ENCODE data around the gene CALML5.

Gene CALML5

DNA sequence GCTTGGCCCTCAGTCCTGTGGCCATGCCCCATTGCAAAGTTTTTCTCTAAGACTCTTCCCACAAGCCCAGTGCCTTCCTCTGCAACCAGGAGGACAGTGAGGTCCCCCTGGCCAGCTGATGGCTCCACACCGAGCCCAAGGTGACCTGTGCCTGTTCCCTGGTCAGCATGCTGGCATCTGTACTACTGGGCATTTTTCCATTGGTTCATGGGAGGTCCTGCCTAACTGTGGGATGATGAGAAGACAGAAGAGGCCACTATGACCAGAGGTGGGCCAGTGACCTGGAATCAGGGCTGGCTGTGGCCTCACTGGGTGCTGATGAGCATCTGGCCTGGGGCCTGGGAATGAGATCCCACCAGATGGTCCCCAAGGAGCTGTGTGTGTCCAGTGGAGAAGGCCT, 45.6 kb upstream of the CALML5 start:
- TF ChIP-seq, protein P1, sequence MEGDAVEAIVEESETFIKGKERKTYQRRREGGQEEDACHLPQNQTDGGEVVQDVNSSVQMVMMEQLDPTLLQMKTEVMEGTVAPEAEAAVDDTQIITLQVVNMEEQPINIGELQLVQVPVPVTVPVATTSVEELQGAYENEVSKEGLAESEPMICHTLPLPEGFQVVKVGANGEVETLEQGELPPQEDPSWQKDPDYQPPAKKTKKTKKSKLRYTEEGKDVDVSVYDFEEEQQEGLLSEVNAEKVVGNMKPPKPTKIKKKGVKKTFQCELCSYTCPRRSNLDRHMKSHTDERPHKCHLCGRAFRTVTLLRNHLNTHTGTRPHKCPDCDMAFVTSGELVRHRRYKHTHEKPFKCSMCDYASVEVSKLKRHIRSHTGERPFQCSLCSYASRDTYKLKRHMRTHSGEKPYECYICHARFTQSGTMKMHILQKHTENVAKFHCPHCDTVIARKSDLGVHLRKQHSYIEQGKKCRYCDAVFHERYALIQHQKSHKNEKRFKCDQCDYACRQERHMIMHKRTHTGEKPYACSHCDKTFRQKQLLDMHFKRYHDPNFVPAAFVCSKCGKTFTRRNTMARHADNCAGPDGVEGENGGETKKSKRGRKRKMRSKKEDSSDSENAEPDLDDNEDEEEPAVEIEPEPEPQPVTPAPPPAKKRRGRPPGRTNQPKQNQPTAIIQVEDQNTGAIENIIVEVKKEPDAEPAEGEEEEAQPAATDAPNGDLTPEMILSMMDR (IDR thresholded peaks at IDR 0.05; ENCODE audit: low read depth, low read length): no peak
- in situ Hi-C loops (cut with HindIII; ENCODE audit: low sequenced_read_pairs): no loop called here
- H3K4me3 ChIP-seq (ENCODE audit: low read depth, low read length): no peak overlapping the region
- no peak for DNase-seq (ENCODE audit: low read depth, low spot score)

DNA sequence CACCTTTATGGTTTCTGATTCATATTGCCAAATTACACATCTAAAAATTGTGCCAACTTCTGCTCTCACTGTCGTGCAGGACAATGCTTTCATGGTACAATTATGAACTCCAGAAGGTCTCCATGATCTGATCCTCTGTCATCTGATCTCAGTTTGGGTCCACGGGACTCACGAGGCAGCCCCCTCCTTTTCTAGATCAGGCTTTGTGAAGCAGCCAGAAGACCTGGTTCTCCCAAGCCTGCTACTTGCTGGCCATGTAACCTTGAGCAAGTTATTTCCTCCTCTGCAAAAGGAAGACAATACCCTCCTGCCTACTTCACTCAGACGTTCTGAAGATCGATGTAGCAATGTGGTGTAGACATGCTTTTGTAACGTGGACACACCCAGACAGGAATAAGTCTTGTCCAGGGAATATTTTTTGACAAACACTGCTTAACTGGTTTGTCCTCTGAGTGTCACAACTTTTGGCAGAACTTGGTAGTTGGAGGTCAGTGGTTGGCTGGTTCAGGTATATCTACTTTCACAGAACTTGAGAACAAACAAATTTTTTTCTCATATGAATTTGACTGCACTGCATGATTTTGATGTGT, 44.9 kb upstream of the CALML5 start:
- TF ChIP-seq, protein P1 (IDR thresholded peaks at IDR 0.05; ENCODE audit: low read depth, low read length): no peak
- no peak overlapping the region for H3K4me3 ChIP-seq (ENCODE audit: low read depth, low read length)
- in situ Hi-C loops (cut with HindIII; ENCODE audit: low sequenced_read_pairs): no loop called here
- no peak for DNase-seq (ENCODE audit: low read depth, low spot score)

DNA sequence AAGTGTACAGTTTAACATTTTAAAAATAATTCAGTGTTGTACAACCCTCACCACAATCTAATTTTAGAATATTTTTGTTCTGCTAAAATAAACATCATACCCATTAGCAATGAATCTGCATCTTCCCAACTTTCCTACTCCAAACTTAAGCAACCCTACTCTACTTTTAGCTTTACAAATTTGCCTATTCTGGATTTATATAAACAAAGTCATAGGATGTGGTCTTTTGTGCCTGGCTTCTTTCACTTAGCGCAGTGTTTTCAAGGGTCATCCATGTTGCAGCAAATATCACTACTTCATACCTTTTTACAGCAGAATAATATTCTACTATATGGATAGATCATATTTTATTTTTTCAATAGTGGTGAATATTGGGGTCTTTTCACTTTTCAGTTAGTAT, 44.3 kb upstream of the CALML5 start:
- in situ Hi-C loops (cut with HindIII; ENCODE audit: low sequenced_read_pairs): no loop called here
- peak; percentile 25 for DNase-seq (ENCODE audit: low read depth, low spot score)
- no peak overlapping the region for H3K4me3 ChIP-seq (ENCODE audit: low read depth, low read length)
- TF ChIP-seq, protein P1 (IDR thresholded peaks at IDR 0.05; ENCODE audit: low read depth, low read length): no peak

DNA sequence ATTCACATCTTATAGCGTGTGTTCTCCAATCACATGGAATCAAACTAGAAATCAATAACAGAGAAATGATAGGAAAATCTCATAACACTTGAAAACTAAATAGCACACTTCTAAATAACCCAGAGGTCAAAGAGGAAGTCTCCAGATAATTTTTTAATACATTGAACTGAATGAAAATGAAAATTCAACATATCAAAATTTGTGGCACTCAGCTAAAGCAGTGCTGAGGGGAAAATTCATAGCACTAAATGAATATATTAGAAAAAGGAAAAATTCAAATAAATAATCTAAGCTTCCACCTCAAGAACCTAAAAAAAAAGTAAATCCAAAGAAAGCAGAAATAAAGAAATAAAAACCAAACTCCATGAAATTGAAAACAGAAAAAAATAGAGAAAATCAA, 42.7 kb upstream of the CALML5 start:
- TF ChIP-seq, protein P1 (IDR thresholded peaks at IDR 0.05; ENCODE audit: low read depth, low read length): no peak
- no peak overlapping the region for H3K4me3 ChIP-seq (ENCODE audit: low read depth, low read length)
- in situ Hi-C loops (cut with HindIII; ENCODE audit: low sequenced_read_pairs): no loop called here
- DNase-seq (ENCODE audit: low read depth, low spot score): no peak

DNA sequence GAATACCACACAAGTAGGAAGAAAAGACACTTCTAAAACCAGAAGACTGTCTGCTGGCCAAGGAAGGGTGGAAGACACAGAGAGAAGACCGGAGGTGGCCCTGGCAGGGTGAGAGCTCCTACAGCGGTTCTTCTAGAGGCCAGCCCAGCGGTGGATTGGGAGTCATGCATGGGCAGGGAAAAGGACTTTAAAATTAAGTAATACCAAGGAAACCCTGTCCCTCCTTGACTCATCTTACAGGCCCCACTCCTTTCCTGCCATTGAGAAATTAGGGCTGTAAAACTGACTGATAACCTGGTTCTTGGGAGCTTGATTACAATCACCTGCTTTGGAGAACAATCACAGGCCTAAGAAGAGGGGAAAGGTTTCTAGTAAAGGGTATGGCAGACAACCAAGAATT, 41.5 kb upstream of the CALML5 start:
- no peak for DNase-seq (ENCODE audit: low read depth, low spot score)
- no peak overlapping the region for H3K4me3 ChIP-seq (ENCODE audit: low read depth, low read length)
- in situ Hi-C loops (cut with HindIII; ENCODE audit: low sequenced_read_pairs): no loop called here
- TF ChIP-seq, protein P1 (IDR thresholded peaks at IDR 0.05; ENCODE audit: low read depth, low read length): no peak

DNA sequence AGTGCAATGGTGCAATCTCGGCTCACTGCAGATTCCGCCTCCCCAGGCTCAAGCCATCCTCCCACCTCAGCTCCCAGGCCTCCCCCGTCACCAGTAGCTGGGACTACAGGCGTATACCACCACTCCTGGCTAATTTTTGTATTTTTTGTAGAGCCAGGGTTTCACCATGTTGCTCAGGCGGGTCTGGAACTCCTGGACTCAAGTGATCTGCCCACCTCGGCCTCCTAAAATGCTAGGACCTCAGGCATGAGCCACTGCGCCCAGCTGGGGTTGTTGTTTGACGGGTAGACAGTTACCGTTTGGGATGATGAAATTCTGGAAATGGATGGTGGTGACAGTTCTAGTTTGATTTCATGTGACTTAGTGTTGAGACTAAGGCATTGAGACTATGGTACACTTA, 40.7 kb upstream of the CALML5 start:
- in situ Hi-C loops (cut with HindIII; ENCODE audit: low sequenced_read_pairs): no loop called here
- TF ChIP-seq, protein P1 (IDR thresholded peaks at IDR 0.05; ENCODE audit: low read depth, low read length): no peak
- no peak overlapping the region for H3K4me3 ChIP-seq (ENCODE audit: low read depth, low read length)
- DNase-seq (ENCODE audit: low read depth, low spot score): no peak
